Measurements from ENCODE around the gene OAS2. TPM values are rescaled to one million over a fixed set of nuclear protein-coding genes. Genes with fewer than 3 reads are reported as not detected.

Gene OAS2
- total RNA-seq, 1 experiment from 2014 or later, result 0.25 TPM

DNA sequence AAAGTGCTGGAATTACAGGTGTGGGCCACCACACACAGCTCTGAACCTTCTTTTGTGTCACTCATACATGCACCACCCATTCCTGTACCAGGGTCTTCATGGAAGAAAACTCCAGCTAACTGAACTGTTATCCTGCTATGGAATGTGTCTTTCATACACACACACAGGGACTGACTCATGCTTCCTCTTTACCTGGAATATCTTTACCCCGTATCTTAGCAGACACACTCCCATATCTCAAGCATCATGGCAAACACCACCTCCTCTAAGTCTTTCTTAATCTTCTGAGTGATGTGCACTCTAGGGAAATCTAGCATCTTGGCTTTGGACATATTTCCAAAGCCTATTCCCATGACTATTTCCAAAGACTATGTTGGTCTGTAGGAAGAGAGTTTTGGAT is 43.2 kb downstream of the OAS2 start:
- Histone ChIP-seq H3K4me3 (ENCODE audit: low read depth, low read length) (no peak overlapping the region), H3K9me3 (no peaks in the 10 kb centered on the region), H3K4me1 (no peaks in the 10 kb centered on the region), H3K27me3 (replicated peaks; ENCODE audit: control insufficient read depth, insufficient read depth, low read length) (no peaks in the 10 kb centered on the region), H3K36me3 (ENCODE audit: control insufficient read depth, insufficient read depth, low read length) (no peaks in the 10 kb centered on the region)
- TF ChIP-seq, protein P1, sequence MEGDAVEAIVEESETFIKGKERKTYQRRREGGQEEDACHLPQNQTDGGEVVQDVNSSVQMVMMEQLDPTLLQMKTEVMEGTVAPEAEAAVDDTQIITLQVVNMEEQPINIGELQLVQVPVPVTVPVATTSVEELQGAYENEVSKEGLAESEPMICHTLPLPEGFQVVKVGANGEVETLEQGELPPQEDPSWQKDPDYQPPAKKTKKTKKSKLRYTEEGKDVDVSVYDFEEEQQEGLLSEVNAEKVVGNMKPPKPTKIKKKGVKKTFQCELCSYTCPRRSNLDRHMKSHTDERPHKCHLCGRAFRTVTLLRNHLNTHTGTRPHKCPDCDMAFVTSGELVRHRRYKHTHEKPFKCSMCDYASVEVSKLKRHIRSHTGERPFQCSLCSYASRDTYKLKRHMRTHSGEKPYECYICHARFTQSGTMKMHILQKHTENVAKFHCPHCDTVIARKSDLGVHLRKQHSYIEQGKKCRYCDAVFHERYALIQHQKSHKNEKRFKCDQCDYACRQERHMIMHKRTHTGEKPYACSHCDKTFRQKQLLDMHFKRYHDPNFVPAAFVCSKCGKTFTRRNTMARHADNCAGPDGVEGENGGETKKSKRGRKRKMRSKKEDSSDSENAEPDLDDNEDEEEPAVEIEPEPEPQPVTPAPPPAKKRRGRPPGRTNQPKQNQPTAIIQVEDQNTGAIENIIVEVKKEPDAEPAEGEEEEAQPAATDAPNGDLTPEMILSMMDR (IDR thresholded peaks at IDR 0.05; ENCODE audit: insufficient read depth in 1 of 2, low read depth in 1 of 2, low read length in 1 of 2, severe bottlenecking in 1 of 2, unreplicated experiment in 1 of 2), result no peak
- Mint-ChIP-seq H3K9me3 (ENCODE audit: unreplicated experiment) (no peaks in the 10 kb centered on the region), H3K27me3 (ENCODE audit: insufficient read depth, unreplicated experiment) (peaks cover 21% of the 10 kb centered on the region), H3K36me3 (ENCODE audit: insufficient read depth, unreplicated experiment) (no peaks in the 10 kb centered on the region), H3K4me1 (ENCODE audit: low read depth, unreplicated experiment) (no peaks in the 10 kb centered on the region), H3K27ac (ENCODE audit: unreplicated experiment) (no peak overlapping the region), H3K4me3 (ENCODE audit: unreplicated experiment) (no peak overlapping the region)
- POLR2A ChIA-PET, result no interaction called here
- BruUV-seq (replicated peaks), result no TSS peak
- CTCF ChIA-PET, result interaction anchor here (3.1 kb wide), 1 partner anchor 29 kb away, joined by 10 read pairs; no protein-coding TSS in a partner anchor
- DNase-seq, result no peak
- intact Hi-C loops (cut with micrococcal nuclease; ENCODE audit: unreplicated experiment), result no loop called here

DNA sequence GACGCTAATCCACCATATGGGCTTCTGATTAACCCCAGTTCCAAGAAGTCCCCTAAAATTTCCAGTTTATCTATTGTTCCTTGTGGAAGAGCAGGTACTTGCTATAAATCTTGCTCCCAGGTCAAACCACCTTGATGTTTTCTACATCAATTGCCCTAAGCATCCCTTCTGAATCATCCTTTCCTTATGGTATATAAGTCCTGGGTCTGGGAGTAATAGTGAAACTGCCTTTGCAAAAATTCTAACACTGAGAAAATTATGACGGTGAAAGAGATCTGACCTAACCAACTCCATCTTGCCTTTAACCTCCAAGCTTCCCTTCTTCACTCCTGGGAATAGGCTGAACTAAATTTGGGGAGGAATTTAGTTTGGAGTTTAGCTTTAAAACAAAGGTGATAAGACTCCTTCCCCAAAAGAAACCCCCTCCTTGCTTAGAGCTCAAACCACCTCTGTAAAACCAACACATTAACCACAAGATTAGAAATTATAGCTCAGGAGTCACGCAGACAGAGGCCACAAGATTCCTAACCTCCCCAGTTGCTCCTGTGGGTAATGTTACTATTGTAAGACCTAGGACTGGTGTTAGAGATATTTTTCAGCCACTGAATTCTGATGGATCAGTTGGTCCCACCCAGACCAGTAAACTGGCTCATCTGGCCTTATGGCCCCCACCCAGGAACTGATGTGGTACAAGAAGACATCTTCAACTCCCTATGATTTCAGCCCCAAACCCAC is 44.4 kb downstream of the OAS2 start:
- Histone ChIP-seq H3K4me3 (ENCODE audit: low read depth, low read length) (no peak overlapping the region), H3K4me1 (no peaks in the 10 kb centered on the region), H3K36me3 (ENCODE audit: control insufficient read depth, insufficient read depth, low read length) (no peaks in the 10 kb centered on the region), H3K27me3 (replicated peaks; ENCODE audit: control insufficient read depth, insufficient read depth, low read length) (no peaks in the 10 kb centered on the region), H3K9me3 (no peaks in the 10 kb centered on the region)
- Mint-ChIP-seq H3K4me1 (ENCODE audit: low read depth, unreplicated experiment) (no peaks in the 10 kb centered on the region), H3K36me3 (ENCODE audit: insufficient read depth, unreplicated experiment) (no peaks in the 10 kb centered on the region), H3K27ac (ENCODE audit: unreplicated experiment) (no peak overlapping the region), H3K9me3 (ENCODE audit: unreplicated experiment) (no peaks in the 10 kb centered on the region), H3K27me3 (ENCODE audit: insufficient read depth, unreplicated experiment) (peaks cover 17% of the 10 kb centered on the region), H3K4me3 (ENCODE audit: unreplicated experiment) (no peak overlapping the region)
- BruUV-seq (replicated peaks), result no TSS peak
- no peak for DNase-seq
- ChIA-PET POLR2A (no interaction called here), CTCF (interaction anchor here (3.1 kb wide), 1 partner anchor 30 kb away, joined by 10 read pairs; no protein-coding TSS in a partner anchor)
- TF ChIP-seq, protein P1 (IDR thresholded peaks at IDR 0.05; ENCODE audit: insufficient read depth in 1 of 2, low read depth in 1 of 2, low read length in 1 of 2, severe bottlenecking in 1 of 2, unreplicated experiment in 1 of 2), result no peak
- intact Hi-C loops (cut with micrococcal nuclease; ENCODE audit: unreplicated experiment), result no loop called here

DNA sequence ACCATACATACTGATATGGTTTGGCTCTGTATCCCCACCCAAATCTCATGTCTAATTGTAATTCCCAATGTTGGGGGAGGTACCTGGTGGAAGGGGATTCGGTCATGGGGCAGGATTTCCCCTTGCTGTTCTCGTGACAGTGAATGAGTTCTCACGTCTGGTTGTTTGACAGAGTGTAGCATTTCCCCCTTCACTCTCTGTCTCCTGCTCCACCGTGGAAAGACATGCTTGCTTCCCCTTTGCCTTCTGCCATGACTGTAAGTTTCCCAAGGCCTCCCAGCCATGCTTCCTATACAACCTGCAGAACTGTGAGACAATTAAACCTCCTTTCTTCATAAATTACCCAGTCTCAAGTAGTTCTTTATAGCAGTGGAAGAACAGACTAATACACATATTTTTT is 49.4 kb downstream of the OAS2 start:
- Mint-ChIP-seq H3K27ac (ENCODE audit: unreplicated experiment) (no peak overlapping the region), H3K36me3 (ENCODE audit: insufficient read depth, unreplicated experiment) (no peaks in the 10 kb centered on the region), H3K4me3 (ENCODE audit: unreplicated experiment) (no peak overlapping the region), H3K9me3 (ENCODE audit: unreplicated experiment) (no peaks in the 10 kb centered on the region), H3K4me1 (ENCODE audit: low read depth, unreplicated experiment) (no peaks in the 10 kb centered on the region), H3K27me3 (ENCODE audit: insufficient read depth, unreplicated experiment) (peaks cover 13% of the 10 kb centered on the region)
- intact Hi-C loops (cut with micrococcal nuclease; ENCODE audit: unreplicated experiment), result no loop called here
- H3K4me1 ChIP-seq, result no peaks in the 10 kb centered on the region
- no peaks in the 10 kb centered on the region for H3K27me3 ChIP-seq (replicated peaks; ENCODE audit: control insufficient read depth, insufficient read depth, low read length)
- DNase-seq, result no peak
- ChIA-PET CTCF (no interaction called here), POLR2A (no interaction called here)
- H3K9me3 ChIP-seq, result no peaks in the 10 kb centered on the region
- no peak overlapping the region for H3K4me3 ChIP-seq (ENCODE audit: low read depth, low read length)
- H3K36me3 ChIP-seq (ENCODE audit: control insufficient read depth, insufficient read depth, low read length), result no peaks in the 10 kb centered on the region
- no TSS peak for BruUV-seq (replicated peaks)
- TF ChIP-seq, protein P1 (IDR thresholded peaks at IDR 0.05; ENCODE audit: insufficient read depth in 1 of 2, low read depth in 1 of 2, low read length in 1 of 2, severe bottlenecking in 1 of 2, unreplicated experiment in 1 of 2), result no peak
